ENCODE results near the gene GPR107.

GPR107 gene

DNA sequence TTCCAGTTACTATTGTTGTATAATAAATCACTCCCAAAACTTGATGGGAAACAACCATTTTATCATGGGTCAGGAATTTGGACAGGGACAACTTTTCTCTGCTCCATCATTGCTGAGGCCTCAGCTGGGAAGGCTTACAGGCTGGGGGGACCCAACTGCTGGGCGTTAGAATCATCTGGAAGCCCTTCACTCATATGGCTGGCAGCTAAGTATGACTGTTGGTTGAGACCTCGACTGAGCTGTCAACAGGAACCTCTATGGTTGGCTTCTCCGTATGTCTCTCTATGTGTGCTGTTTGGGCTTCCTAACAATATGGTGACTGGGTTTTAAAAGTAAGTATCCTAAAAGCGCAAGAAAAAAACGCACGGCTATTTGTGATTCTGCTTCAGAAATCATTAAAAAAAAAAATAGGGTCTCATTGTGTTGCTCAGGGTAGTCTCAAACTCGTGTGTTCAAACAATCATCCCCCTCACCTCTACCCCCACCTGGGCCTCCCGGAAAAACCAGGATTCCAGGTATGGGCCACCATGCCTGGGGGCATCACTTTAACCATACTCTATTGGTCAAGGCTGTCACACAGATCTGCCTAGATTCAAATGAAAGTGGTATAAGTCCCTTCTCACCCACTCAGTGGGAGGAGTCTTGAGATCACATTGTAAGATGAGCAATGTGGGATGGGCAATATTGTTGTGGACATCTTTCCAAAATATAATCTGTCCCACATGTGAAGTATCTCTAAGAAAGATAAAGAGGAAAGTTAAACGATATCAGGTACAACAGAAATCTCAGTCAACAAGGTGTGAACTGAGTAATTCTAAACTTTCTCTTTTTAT is 26.0 kb upstream of the GPR107 start:
- DNase-seq, result peak in 1 of 2 experiments; percentile 31

DNA sequence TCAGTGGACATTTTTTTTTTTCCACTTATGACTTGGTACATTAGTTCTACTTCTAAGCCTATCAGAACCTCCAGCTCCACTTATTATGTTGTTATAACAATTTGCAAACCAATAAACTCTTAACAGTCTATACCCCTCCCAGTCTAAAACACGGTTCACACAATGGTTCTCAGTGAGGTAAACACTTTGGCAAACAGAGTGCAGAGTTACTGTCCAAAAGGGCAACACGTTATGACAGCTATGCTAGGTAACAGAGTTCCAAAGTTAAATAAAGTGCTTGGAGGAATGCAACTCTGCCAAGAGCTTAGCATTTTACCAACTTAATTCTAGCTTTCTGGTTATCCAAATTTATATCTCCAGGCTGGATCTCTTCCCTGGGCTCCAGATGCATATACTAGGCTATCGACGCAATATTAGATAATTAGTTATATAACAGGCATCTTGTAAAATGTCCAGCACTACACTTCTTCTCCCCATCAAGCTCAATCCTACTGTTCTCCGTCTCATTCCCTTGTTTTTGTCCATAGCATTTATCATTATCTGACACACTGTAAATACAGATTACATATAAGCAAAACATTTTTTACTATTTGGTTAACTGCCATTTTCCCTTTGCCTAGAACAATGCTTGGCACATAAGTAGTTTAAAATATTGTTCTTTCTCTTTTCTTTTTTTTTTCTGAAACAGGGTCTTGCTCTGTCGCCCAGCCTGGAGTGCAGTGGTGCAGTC is 25.0 kb upstream of the GPR107 start:
- no peak for DNase-seq

DNA sequence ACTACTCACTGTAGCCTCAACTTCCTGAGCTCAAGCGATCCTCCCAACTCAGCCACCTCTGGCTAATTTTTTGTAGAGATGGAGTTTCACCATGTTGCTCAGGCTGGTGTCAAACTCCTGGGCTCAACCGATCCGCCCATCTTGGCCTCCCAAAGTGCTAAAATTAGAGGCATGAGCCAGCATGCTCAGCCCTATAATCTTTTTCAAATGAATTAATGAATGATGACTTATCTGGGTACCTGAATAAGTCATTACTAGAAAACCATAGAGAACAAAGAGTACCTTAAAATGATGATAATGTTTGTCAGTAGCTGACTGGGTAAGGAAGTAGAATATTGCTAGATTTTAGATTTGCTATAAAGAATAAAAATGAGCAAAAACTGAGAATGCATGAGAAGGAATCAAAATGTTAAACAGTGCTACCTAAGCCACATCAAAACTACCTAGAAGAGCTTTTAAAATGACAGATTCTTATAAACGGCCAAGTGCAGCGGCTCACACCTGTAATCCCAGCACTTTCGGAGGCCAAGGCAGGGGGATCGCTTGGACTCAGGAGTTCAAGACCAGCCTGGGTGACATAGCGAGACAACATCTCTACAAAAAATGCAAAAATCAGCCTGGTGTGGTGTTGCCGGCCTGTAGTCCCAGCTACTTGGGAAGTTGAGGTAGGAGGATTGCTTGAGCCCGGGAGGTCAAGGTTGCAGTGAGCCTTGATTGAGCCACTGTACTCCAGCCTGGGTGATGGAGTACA is 24.3 kb upstream of the GPR107 start:
- peak in 1 of 2 experiments; percentile 74 for DNase-seq

DNA sequence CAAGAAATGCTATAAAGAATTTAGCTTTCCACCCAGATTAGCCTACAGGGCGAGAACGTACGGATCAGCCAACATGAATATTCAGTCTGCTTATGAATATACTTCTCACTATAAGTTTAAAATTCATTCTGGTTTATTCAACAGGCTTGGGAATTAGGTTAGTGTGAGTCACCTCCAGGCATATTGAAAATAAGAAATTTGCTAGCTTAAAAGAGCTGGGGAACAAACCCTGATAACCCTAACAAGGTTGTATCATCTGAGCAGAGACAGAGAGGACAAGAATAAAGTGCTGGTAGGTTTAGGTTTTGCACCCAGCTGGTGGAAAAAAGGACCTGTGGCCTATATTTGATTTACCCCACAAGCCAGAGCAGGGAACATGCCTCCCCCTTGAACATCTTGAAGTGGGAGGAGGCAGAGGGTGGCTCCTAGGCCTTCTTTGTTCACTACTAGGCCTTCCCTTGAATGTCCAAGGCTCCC is 23.0 kb upstream of the GPR107 start:
- DNase-seq, result no peak

DNA sequence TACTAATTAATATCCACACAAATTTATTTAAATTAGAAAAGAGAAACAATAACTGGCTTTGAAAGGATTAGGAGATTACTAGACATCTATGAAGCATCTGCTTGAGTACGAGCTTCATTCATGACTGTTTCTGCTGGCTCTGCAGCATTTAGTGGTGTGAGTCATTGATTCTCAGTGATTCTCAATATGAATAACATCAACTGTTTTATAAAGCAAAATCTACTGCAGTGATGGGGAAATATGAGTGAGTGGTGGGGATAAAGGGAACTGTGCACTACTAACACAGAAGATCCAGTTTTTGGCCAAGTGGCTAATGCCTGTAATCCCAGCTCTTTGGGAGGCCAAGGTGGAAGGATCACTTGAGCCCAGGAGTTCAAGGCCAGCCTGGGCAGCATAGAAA is 19.1 kb upstream of the GPR107 start:
- DNase-seq, result no peak

DNA sequence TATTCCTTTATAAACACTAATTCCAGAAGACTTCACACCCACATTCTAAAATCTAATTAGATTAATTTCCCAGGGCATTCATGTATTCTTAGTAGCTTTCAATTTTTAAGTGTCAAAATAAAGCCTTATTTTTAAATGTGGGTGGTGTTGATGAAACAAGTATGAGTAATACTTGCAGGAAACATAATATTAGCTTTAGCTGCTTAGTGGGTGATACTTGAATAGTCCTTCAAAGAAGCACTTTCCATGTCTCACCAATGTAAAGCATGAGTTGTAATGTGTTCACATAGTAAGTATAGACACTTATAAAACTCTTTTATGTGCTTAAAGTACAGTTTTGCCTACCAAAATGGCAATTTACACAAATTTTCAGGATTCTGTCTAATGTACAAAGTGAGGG is 17.6 kb upstream of the GPR107 start:
- DNase-seq, result no peak

DNA sequence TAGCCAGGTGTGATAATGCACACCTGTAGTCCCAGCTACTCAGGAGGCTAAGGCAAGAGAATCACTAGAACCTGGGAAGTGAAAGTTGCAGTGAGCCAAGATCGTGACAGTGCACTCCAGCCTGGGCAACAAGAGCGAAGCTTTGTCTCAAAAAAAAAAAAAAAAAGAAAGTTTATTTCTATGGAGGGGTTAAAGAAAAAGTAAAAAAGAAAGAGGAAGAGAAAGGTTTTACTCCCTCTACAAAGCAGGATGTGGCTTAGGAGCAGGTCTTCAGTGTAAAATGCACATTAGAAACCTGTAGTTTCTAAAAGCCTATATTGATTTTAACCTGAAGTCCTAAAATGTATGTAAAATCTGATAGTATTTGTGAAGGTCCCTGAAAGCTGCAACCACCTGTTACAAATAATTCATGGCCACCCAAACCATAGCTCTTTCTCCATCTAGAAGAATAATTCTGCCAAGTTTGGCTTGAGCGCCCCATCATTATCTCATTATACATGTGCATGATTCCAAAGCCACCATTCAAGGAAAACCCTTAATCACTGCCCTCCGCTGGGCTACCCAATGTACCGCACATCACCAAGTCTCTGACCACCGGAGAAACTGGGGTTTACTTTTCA is 14.1 kb upstream of the GPR107 start:
- peak in 1 of 2 experiments; percentile 38 for DNase-seq

DNA sequence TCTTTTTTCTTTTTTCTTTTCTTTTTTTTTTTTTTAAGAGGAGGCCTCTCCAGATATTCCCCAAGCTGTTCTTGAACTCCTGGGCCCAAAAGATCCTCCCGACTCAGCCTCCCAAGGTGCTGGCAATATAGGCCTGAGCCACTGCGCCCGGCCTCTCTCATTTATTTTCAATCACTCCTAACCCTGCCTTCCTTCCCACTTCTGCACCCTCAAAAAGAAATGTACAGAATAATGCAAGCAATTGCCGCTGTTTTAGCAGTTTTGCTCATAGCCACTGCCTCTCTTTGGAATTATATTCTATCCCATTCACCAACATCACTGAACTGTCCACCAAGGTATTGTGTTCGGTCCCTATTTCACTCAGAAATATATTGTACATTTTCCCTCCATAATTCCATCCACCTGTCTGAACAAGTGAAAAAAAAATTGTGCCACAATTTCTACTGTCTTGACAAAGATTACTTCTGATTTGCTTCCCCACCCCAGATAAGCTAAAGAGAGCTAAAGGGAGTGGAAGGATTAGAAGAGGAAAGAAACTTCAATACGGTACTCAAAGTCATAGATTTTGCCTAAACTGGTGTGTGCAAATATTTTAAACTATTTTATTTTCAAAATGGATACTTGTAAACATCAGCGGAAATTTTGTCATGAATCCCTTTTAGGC is 12.6 kb upstream of the GPR107 start:
- peak in 1 of 2 experiments; percentile 42 for DNase-seq

DNA sequence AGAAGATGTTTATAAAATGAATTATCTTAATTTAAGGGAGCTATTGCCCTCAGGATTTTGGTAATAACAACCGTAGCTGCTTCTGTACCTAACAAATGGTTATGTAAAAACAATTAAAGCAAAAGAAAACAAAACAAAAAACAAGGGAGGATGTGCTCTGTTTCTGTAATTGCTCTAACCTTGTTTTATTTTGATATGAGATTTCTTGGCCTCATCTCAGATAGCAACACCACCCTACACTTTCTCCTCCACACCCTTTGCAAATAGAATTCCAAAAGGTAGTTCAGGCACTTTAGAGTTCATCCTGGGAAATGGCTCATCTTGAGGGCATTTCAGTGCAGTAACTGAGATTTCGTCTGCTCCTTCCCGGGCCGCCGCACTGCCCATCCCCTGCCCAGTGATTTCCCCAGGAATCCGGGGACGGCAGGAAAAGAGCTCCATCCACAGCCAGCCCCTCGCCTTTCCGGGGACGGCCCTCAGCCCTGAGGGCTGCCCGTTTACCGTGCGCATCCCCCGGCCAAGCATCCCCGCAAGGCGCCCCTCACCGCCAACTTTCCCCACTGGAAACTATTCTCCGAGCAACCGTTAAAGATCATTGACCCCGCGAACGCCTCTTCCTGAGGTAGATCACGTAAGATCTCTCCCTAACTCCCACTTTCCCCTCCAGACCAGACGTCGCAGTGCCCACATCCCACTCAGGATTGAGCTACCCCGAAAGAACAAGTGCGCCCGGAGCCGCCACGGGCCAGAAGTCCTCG is 11.9 kb upstream of the GPR107 start:
- peak; percentile 34 to 49 for DNase-seq

DNA sequence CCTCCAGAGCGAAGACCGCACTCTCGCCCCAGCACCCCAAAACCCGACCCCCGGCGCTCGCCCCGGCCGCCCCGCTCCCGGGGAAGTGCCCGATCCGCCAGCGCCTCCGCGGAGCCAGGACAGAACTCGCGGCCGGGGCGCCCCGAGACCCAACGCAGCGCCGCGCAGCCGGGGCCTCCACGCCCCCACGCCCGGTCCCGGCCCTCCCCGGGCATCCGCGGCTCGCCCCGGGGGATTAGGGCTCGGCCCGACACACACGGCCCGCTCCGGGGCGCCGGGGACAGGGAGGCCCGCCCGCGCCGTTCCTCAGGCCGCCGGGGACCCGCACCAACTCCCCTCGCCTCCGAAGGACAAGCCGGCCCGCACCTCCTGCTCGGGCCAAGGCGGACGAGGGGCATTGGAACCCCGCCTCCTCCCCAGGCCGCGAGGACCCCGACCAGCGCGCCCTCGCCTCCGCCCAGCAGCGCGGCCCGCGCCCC is 11.3 kb upstream of the GPR107 start:
- peak; percentile 49 to 63 for DNase-seq

DNA sequence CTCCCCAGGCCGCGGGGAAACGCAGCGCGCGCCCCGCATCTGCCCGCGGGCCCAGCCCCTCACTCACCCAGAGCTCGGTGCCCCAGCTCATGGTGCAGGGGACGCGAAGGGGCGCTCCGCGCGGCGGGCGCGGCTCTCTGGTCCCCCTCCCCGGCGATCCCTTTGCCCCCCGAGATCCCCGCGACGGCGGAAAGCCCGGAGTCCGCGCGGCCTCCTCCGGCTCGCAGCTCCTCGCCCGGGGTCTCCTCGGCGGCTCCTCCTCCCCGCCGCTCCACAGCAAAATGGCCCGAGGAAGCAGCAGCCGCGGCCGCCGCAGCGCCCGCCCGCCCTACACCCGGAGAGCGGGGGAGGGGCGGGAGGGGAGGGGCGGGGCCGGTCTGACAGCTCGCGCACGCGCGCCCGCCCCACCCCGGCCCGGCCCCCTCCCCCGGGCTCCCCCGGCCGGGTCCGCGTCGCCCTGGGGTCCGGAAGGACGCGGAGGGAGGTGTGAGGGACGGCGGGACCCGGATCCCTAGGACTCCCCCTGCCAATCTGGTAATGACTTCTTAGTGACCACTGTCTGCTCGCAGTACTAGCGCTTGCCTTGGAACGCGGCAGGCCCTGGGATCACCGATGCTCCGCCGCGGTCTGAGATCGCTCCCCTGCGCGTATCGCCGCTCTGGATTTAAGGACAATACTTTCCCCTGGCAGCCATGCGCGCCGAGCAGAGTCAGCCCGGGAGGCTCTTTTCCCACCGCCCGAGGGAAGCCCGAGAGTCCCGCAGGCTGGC is 10.6 kb upstream of the GPR107 start, which contains the start of gene FNBP1:
Gene FNBP1 (minus strand): TSS at position 305 of the 769 bp plus-strand sequence. CDS start 214 bp downstream, at position 91.
- peak; percentile 83 to 88 for DNase-seq

DNA sequence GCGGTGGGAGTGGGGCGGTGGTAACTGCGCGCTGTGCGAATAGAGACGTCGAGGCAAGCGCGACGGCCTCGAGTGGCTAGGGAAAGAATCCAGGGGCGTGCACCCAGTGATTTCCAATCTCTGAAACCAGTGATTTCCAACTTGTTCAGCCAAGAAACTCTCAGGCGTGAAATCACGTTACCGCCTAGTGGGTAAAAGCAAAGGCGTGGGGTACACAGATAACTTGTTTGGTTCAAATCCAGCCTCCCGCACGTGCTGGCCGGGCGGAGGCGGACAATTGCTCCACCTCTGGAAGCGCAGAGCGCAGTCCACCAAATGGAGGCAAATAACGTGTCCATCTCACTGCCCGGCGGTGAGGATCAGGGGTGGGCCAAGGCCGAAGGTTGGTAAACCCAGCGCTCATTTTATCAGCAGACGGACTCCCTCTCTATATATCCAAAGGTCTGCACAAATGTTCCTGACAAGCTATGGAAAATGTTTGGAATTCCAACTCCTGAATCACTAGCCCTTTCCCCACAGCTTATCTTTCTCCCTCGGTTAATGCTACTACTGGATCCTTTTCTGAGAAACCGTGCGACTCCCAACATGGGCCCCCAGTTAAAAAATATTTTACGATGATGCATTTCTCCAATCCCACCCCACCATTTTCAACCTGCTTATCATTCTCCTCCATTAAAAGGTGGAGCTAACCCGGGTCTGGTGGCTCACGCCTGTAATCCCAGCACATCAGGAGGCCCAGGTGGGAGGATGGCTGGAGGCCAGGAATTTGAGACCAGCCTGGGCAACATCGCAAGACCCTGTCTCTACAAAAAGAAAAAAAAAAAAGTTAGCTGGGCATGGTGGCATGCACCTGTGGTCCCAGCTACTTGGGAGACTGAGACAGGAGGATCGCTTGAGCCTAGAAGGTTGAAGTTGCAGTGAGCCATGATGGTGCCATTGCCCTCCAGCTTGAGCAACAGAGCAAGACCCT is 9.8 kb upstream of the GPR107 start:
- no peak for DNase-seq

DNA sequence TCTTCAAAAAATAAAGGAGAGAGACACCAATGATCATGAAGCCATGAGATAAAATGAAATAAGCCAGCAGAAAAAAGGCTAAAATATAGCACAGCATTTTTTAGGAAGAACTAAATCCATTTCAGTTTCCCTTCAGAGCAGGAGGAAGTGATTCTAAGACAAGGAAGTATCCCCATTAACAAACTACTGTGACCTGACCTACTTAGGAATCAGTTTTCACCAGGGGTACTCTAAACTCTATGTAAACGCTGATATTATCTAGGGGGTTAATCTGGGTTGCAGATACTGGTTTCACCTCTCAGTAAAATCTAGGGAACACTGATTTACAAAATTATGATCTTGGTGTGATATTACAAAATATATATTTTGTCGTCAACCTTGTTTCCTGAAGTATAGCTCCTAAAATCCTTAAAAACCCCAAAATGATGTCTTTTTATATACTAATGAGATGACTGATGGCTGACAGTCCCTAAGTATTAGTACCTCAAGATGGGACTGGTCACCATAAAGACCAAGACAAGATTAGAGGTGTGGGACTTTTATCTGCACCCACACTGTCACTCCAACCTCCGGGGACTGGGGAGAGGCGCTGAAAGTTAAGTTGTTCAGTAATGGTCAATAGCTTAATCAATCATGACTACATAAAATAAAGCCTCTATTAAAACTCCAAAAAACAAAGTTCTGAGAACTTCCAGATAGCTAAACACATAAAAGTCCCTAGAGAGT is 7.8 kb upstream of the GPR107 start:
- no peak for DNase-seq

DNA sequence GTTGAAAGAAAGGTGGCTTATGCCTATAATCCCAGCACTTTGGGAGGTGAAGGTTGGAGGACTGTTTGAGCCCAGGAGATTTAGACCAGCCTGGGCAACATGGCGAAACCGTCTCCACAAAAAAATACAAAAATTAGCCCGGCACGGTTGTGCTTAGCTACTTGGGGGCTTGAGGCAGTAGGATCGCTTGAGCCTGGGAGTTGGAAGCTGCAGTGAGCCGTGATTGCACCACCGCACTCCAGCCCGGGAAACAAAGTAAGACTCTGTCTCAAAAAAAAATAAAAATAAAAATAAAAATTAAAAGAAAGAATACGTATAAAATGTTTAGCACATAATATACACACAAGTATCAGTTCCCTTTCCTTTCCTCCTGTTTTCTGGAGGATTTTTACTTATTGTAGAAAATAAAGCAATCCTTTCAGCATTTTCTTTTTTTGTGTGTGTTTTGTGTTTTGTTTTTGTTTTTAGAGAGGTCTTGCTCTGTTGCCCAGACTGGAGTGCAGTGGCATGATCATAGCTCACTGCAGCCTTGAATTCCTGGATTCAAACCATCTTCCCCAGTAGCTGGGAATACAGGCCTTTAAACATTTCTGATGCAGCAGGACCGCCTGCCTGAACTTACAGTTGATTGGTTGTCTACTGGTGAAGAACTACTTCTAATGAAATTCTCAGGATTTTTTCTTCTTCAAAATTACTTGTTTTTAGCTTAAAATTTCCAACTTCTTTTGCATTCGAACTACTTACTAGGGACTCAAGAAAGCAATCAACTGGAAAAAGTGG is 4.1 kb upstream of the GPR107 start:
- no peak for DNase-seq

DNA sequence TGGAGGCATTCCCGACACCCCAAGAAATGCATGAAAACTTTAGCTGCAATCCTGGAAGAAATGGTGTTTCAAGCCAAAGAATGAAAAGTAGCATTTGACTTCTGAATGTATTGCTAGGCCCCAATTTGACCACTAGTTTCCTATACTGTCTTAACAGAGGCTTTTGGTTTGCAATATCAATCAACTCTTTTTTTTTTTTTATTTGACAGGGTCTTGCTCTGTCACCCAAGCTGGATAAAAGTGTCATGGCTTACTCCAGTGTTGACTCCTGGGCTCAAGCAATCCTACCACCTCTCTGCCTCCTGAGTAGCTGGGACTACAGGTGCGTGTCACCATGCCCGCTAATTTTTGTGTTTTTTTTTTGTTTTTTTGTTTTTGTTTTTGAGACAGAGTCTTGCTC is 3.2 kb upstream of the GPR107 start:
- DNase-seq, result no peak

DNA sequence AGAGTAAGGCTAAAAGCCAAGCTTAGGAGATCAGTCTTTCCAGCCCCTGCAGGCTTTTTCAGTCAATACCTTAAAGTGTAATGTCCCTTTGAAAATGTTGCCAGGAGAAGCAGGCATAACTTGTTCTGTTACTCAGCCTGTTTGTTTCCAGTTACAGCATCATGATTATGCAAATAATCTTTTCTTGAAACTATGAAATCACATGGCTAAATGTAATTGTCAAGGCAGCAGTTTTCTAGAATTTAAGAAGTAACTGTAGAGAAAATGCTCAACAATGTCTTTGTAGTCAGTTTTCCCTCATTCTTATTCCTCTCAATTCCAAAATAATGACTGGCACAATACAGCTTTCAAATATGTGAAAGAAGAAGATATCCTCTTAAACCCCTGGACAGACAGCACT is 1.9 kb upstream of the GPR107 start:
- no peak for DNase-seq

DNA sequence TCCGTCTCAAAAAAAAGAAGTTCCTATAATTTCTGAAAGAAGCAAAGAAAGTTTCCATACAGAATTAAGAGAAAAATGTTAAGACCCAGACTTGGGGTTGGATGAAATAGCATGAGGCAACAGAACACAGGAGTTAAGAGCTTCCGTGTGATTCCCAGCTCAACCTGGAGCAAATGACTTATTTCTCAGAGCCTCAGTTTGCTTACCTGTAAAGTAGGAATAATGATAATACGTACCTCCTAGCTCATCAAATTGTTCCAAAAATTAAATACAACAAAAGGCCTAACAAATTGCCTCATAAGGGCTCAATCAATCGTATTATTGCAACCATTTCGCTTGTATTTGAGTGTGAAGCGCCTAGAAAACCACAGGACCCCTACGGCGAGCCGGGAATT is 600 bp upstream of the GPR107 start:
- no peak for DNase-seq

DNA sequence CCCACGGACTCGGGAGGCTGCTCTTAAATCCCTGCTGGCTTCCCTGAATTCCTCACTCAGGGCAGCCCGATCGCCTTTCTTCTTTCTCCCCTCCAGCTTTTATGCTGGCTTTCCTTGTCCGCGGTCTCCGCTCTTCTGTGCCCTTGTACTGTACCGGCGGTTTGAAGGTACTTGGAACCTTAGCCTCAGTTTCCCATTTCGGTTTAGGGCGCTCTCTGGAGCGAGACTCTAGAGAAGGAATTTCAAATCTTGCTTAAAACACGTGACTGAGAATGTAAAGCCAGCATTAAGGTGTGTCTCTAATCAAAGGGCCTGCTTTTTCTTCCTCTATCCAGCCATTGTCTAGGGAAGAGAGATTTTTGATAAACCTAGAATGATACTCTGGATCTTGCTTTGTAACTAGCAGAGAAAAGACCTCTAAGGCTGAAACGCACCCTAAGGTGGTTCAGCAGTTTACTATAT is 650 bp downstream of the GPR107 start:
- no peak for DNase-seq
